ENCODE data around the gene ST6GALNAC3.

Gene ST6GALNAC3

DNA sequence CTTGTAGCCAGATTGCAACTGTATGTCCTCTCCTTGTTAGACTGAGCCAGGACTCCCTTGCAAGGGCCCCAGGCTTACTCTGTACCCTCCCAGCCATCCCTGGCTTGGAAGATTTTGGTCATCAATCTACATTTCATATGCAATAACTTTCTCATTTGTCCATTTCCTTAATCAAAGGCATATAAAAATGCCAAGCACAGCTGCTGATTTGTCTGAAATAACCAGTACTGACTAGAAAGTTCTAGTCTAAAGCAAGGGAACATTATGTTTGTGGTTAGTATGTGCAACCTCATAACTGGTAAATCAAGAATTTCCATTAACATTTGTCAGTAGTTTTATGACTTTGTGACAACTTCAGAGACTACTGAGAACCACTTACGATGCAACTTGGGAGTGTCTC, 370.2 kb downstream of the ST6GALNAC3 start:
- DNase-seq (ENCODE audit: low spot score): no peak

DNA sequence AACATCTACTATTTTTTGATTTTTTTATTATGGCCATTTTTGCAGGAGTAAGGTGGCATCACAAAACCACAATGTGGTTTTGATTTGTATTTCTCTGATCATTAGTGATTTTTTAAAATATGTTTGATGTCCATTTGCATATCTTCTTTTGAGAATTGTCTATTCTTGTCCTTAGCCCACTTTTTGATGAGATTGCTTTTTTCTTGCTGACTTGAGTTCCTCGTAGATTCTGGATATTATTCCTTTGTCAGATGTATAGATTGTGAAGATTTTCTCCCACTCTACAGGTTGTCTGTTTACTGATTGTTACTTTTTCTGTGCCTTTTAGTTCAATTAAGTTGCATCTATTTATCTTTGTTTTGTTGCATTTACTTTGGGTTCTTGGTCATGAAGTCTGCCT, 375.7 kb downstream of the ST6GALNAC3 start:
- no peak for DNase-seq (ENCODE audit: low spot score)

DNA sequence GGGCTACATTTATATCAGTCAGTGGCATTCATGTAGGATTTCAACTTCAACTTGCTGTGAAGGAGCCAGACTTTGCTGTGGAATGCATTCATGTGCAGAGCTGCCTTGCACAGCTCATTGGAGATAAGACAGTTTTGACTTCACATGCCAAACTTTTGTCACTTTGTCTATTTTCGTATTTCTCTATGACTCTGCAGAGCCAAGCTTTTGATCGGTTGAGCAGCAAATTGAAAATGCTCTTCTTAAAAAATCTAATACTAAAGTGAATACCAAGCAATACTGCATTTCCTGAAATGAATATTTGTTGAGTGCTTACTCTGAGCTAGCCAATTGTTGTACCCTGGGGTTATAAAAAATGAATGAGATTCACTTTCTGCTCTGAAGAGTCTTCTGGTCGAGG, 388.7 kb downstream of the ST6GALNAC3 start:
- no peak for DNase-seq (ENCODE audit: low spot score)

DNA sequence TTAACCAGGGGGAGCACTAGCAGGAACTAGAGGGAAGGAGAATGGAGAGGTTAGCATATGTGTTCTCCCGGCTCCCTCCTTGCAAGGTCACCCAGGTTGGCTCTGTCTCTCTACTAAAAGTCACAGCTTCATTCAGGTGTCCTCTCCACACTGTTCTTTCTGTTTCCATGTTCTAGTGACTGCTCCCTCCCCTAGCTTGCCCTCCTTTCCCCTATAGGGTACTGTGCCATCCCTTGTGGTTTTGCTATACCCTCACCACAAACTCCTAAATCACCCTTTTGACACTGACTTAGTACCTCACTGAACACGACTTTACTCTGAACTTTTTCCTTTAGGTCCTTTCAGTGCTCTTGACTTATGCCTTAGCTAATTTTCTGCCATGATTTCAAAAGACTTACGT, 389.3 kb downstream of the ST6GALNAC3 start:
- DNase-seq (ENCODE audit: low spot score): no peak

GRCh38 chr1:76465030-76465429, 390.5 kb downstream of the ST6GALNAC3 start:
- no peak for DNase-seq (ENCODE audit: low spot score)

DNA sequence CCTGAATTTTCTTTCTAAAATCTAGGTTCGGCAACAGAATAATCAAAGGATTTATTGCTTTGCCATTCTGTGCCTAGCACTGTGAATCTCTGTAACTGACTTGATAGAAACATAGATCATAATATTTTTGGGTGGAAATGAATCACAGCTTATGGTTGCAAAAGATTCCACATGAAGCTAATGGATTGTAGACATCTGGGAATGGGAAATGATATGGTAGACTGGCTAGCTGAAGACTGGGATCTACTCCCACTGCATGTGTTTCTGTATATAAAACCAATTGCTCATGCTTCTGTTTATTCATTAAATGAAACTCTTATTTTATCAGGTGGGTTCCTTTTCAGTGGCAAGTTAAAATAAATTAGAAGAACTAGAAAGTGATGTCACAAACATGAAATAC, 395.6 kb downstream of the ST6GALNAC3 start:
- DNase-seq (ENCODE audit: low spot score): no peak

DNA sequence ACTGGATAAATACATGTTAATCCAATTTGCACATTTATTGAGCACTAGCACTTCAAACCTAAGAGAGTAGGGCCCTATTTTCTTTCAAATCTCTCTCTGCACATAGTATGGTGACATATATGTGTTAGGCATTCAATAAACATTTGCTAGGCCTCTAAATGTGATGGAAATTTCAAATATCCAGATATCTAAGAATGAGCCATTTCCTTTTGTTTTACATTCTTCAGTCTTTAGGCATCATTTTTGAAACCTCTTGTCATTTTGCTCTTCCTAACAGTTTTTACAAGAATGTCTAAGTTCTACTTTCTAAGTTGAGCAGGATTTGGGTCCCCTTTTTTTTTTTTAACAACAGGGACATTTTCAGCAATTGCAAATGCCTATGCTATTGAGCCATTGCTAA, 397.0 kb downstream of the ST6GALNAC3 start:
- DNase-seq (ENCODE audit: low spot score): no peak

- DNase-seq (ENCODE audit: low spot score): no peak
Observed at GRCh38 chr1:76473591-76473990, 399.0 kb downstream of the ST6GALNAC3 start.

GRCh38 chr1:76474922-76475321, 400.4 kb downstream of the ST6GALNAC3 start:
- DNase-seq (ENCODE audit: low spot score): no peak

- no peak for DNase-seq (ENCODE audit: low spot score)
Observed at GRCh38 chr1:76477156-76477555, 402.6 kb downstream of the ST6GALNAC3 start.

- no peak for DNase-seq (ENCODE audit: low spot score)
Observed at GRCh38 chr1:76480827-76481226, 406.3 kb downstream of the ST6GALNAC3 start.

- no peak for DNase-seq (ENCODE audit: low spot score)
Observed at GRCh38 chr1:76481672-76482071, 407.1 kb downstream of the ST6GALNAC3 start.

- no peak for DNase-seq (ENCODE audit: low spot score)
Observed at GRCh38 chr1:76482272-76482671, 407.7 kb downstream of the ST6GALNAC3 start.

DNA sequence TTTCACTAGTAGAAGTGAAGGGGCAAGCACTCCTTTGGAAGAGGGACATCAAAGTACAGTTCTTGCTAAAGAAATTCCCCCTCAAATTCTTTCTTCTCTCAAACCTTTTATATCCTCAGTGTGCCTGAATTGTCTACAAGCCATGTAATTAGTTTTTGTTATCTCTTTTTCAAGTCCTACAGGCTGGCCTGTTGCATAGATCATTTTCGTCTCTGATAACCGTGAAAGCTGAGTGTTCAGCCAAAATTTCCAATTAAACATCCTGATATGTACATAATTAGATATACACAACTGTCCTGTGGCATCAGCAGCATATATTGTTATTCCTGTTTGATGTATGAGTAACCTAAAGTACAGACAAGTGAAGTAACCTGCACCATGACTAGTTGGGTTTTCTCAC, 417.2 kb downstream of the ST6GALNAC3 start:
- no peak for DNase-seq (ENCODE audit: low spot score)

DNA sequence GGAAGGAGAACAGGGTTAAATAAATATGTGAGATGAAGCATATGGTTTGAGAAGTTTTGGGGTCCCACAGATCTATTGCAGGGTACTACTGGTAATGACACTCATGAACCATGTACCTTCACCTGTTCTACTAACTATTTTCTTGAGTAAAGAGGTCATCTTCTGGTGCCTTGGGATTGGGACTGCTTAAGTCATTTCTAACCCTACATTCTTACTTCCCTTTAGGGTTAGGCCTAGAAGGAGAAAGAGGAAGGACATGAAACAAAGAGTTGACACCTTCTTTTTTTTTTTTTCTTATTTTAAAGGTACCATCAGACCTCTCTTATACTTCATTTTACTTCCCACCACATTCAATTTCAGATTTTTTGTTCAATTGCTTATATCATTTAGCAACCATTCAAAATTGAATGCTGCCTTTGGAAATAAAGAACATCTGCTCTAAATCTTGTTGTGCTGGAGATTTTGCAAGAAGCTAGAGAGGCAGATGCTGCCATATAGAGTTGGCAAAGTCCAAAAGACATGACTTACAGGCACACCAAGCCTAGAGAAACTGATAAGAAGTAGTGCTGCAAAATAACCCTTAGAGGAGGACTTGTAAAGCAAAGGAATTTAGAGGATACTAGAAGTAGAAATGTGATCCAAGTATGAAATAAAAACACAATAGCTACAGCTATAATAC, 418.3 kb downstream of the ST6GALNAC3 start:
- DNase-seq (ENCODE audit: low spot score): no peak

- no peak for DNase-seq (ENCODE audit: low spot score)
Observed at GRCh38 chr1:76494807-76495206, 420.3 kb downstream of the ST6GALNAC3 start.

- no peak for DNase-seq (ENCODE audit: low spot score)
Observed at GRCh38 chr1:76496871-76497270, 422.3 kb downstream of the ST6GALNAC3 start.

DNA sequence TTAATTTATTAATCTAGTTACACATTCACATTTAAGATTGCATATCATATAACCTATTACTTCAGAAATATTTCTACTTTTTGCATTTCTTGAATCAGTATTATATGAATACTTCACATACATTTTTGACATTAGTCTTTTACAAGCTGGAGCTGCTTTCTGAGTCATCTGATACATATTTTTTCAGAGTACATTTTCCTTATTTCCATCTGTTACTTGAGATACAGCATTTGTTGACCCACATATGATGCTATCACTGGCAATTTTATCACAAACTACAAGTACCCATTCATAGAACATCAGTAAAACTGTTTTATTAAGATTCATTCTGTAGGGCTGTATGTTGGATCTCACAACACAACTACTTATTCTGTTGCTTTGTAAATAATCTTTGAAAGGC, 425.6 kb downstream of the ST6GALNAC3 start:
- DNase-seq (ENCODE audit: low spot score): no peak

GRCh38 chr1:76501136-76501535, 426.6 kb downstream of the ST6GALNAC3 start:
- no peak for DNase-seq (ENCODE audit: low spot score)

DNA sequence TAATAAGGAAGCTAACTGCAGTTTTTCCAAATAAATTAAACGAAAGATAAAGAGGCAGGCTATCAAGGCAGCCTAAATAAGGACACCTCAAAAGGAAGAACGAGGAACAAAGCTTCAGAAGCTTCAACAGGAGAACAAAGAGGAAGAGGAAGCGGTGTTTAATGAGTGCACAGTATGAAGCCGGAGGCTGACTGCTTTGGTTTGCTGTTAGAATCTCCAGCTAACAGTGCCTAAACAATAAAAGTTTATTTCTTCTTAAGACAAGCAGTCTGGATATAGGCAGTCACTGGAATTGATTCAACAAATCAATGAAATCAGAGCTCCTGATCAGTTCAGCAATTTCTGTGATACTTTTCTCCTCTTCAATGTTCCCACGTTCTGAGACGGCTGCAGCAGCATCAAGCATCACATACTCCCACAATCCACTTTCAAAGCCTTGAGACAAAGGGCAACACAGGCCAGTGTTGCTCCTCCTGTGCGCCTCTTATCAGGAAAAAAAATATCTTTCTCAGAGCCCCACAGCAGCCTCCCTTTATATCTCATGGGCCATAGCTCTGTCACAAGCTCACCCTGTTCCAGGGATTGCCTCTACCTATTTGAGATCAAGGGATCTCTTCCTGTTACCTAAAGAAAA, 427.2 kb downstream of the ST6GALNAC3 start:
- DNase-seq (ENCODE audit: low spot score): peak; percentile 52

- peak; percentile 58 for DNase-seq (ENCODE audit: low spot score)
Observed at GRCh38 chr1:76503100-76503499, 428.6 kb downstream of the ST6GALNAC3 start.

DNA sequence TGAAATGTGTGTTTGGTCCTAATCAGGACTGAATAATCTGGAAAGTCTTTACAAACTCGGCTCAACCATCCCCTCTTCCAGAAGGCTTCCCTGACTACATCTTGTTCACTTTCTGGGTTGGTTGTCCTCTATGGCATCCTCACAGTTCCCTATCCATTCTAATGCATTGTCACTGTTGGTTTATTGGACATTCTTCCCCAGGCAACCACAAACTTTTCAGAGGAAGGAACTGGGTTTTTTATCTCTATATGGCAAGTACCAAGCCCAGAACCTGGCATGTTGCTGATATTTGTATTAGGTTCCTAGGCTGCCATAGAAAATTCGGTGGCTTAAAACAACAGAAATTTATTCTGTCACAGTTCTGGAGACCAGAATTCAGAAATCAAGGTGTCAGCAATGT, 429.2 kb downstream of the ST6GALNAC3 start:
- no peak for DNase-seq (ENCODE audit: low spot score)

GRCh38 chr1:76507376-76507775, 432.8 kb downstream of the ST6GALNAC3 start:
- no peak for DNase-seq (ENCODE audit: low spot score)

DNA sequence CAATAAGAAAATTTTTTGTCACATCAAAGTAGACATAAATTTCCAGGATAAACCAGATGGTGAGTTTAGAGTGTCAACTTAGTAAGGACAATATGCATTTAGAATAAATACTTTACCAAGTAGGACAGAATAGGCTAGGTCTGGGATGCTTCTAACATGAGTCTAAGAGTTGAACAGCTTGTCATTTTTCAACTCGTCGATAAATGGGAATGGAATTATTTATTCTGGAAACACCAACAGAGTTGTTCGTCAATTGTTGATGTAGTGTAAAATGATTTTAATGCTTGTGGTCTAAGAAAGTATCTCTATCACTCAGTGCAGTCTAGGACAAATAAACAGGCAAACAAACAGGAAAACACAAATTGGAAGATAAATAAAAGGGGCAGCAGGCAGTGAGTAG, 434.3 kb downstream of the ST6GALNAC3 start:
- no peak for DNase-seq (ENCODE audit: low spot score)

Measured in ecto neural progenitor cell (in vitro differentiated cells).